Chondrocyte (in vitro differentiated cells): Measurements from ENCODE around the gene MSX1. TPM values are rescaled to one million over a fixed set of nuclear protein-coding genes. Genes with fewer than 3 reads are reported as not detected.
A peak's percentile ranks its signal among the peaks of the same experiment; 100 is the strongest.

Experiments
- DNase-seq: peaks from one replicate; pipeline ENCODE4 v3.0.0; 2021; ENCODE audit warnings: mixed read lengths, low spot score
- H3K27ac Mint-ChIP-seq: one replicate; pipeline ENCODE4 v1.8.0; 2021; ENCODE audit warnings: mild to moderate bottlenecking, moderate library complexity, mixed read lengths; ENCODE audit not compliant: unreplicated experiment
- H3K27me3 Mint-ChIP-seq: 2 replicates; pipeline ENCODE4 v1.8.0; 2021; ENCODE audit warnings: low read depth, mixed read lengths
- H3K36me3 Mint-ChIP-seq: 2 replicates; pipeline ENCODE4 v1.8.0; 2021; ENCODE audit warnings: low read depth, mixed read lengths
- H3K4me1 Mint-ChIP-seq: 2 replicates; pipeline ENCODE4 v1.8.0; 2021; ENCODE audit warnings: low read depth, mild to moderate bottlenecking, mixed read lengths
- H3K4me3 Mint-ChIP-seq: one replicate; pipeline ENCODE4 v1.8.0; 2021; ENCODE audit warnings: mild to moderate bottlenecking, moderate library complexity, mixed read lengths; ENCODE audit not compliant: unreplicated experiment
- H3K9me3 Mint-ChIP-seq: 2 replicates; pipeline ENCODE4 v1.8.0; 2021; ENCODE audit warnings: low read depth, mixed read lengths
- total RNA-seq: library from RNA; stranded (reverse); gene quantifications from 3 replicates; pipeline ENCODE4 v1.2.1, GENCODE V29; 2021
- TF ChIP-seq, protein P1 (sequence below): fragments of 200-600 bp; sonication (generic); IDR thresholded peaks from 2 replicates; pipeline ENCODE4 v1.5.0; 2021; ENCODE audit warnings: antibody characterized with exemption, mild to moderate bottlenecking, moderate library complexity

MSX1 gene
- total RNA-seq, 1 donor from 2014 or later: 4.8 TPM

DNA sequence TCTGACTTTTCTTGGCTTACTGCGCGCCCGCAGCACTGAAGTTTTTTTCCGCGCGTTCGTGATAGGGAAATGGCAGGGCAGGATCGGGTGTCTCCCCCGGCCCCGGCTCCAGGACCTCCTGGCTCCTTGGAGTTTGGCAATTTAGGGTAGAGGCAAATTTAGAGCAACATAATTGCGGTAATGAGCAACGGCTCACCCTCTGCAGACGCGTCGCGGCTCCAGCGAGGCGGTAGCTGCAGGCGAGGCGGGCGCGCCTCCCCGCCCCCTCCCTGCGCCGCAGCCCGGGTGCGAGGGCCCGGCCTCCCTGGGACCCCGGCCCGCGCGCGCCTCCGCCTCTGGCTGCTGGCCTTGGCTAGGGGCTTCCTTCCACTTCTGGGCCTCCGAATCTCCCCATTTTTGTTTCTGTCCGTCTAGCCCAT lies 6.2 kb downstream of the MSX1 start:
- TF ChIP-seq, protein P1, sequence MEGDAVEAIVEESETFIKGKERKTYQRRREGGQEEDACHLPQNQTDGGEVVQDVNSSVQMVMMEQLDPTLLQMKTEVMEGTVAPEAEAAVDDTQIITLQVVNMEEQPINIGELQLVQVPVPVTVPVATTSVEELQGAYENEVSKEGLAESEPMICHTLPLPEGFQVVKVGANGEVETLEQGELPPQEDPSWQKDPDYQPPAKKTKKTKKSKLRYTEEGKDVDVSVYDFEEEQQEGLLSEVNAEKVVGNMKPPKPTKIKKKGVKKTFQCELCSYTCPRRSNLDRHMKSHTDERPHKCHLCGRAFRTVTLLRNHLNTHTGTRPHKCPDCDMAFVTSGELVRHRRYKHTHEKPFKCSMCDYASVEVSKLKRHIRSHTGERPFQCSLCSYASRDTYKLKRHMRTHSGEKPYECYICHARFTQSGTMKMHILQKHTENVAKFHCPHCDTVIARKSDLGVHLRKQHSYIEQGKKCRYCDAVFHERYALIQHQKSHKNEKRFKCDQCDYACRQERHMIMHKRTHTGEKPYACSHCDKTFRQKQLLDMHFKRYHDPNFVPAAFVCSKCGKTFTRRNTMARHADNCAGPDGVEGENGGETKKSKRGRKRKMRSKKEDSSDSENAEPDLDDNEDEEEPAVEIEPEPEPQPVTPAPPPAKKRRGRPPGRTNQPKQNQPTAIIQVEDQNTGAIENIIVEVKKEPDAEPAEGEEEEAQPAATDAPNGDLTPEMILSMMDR: no peak
- no peak overlapping the region for H3K27ac Mint-ChIP-seq
- peaks cover 56% of the 10 kb centered on the region for H3K27me3 Mint-ChIP-seq
- H3K4me3 Mint-ChIP-seq: peak overlapping the region; percentile 89
- DNase-seq: no peak
- peaks cover 8% of the 10 kb centered on the region for H3K36me3 Mint-ChIP-seq
- no peaks in the 10 kb centered on the region for H3K9me3 Mint-ChIP-seq
- H3K4me1 Mint-ChIP-seq: peaks cover 38% of the 10 kb centered on the region

DNA sequence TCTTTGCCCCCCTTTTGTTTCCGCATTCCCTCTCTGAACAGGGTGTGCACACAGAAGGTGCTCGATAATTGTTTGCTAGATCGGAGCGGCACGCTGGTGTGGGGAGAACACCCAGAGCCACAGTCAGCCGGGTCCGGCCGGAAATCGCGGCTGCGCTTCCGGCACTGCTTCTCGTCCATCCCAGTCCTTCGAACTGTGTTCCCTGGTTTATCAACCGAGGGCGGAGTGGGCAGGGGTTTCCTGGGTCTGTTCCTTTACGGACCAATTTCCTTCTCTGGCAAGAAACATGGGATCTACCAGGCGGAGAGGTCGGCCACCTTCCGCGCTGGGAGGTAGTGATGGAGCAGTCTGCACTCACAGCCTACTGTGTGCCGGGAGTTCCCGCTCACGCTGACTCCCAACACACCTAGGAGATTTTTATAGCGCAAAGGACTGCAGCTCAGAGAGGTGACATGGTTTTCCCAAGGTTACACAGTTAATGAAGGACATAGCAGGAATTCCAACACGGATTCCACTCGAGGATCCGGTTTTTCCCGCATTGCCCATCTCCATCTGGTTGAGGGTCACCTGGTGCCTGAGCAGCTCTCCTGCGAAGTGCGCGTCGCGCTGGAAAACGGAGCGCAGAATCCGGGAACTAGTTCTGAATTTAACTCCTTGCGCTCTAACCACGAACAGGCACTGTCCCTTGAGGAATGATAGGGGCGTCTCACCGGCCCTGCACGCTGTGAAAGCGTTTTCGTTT lies 6.8 kb downstream of the MSX1 start:
- H3K4me3 Mint-ChIP-seq: peak overlapping the region; percentile 89
- H3K36me3 Mint-ChIP-seq: peaks cover 8% of the 10 kb centered on the region
- DNase-seq: no peak
- TF ChIP-seq, protein P1: no peak
- H3K9me3 Mint-ChIP-seq: no peaks in the 10 kb centered on the region
- peaks cover 38% of the 10 kb centered on the region for H3K4me1 Mint-ChIP-seq
- no peak overlapping the region for H3K27ac Mint-ChIP-seq
- peaks cover 62% of the 10 kb centered on the region for H3K27me3 Mint-ChIP-seq

DNA sequence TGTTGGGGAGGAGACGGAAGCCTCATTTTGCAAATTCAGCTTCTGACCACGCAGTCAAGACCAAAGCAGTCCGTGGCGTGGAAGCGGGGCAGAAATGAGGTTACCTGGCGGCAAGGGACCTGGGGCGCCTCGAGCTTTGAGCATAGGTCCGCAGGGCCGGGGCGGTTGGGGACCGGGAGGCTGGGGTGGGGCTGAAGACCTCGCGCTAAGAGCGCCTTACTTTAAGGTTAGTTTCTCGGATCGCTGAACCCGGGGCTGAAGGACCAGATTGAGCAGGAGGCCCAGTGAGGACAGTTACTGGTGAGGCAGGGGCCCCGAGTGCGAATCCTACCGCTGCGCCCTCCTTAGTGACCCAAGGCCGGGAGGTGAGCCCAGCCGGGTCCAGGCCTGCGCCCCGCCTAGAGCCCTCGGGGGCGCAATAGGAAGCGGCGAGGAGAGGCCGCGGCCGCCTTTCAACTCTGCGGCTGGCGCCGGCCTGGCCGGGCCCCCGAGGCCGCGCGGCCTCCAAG lies 7.5 kb downstream of the MSX1 start:
- Mint-ChIP-seq H3K27ac (no peak overlapping the region), H3K27me3 (peaks cover 66% of the 10 kb centered on the region), H3K4me1 (peaks cover 37% of the 10 kb centered on the region), H3K4me3 (peak overlapping the region; percentile 89), H3K9me3 (no peaks in the 10 kb centered on the region), H3K36me3 (peaks cover 8% of the 10 kb centered on the region)
- DNase-seq: no peak
- TF ChIP-seq, protein P1: no peak

DNA sequence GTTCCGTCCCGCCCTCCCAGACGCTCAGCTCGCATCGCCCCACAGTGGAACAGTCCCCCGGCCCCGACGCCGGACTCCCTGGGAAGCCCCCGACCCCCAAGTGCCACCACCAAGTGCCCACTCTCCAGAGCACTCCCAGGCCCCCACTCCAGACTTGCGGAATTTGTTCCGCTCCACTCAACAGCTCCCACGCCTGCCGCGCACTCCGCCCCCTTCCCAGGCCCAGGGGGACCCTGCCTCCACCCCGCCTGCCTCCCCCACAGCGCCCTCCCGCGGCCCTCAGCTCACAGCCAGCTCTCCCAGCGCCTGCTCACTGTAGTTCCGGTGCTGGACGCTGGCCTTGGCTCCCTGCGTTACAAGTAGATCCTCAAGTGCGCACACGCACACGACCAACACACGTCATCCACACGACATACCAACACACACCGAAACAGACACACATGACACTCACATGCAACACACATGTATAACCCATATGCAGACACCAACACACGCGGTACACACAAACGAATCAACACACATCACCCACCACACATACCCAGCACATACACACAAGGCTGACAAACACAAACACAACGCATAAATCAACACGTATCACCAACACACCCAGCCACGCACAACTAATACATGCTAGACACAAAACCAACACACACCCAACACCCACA lies 8.0 kb downstream of the MSX1 start:
- Mint-ChIP-seq H3K9me3 (no peaks in the 10 kb centered on the region), H3K4me1 (peaks cover 37% of the 10 kb centered on the region), H3K27me3 (peaks cover 72% of the 10 kb centered on the region), H3K36me3 (peaks cover 7% of the 10 kb centered on the region), H3K27ac (no peak overlapping the region), H3K4me3 (no peak overlapping the region)
- TF ChIP-seq, protein P1: peak; percentile 62
- no peak for DNase-seq

DNA sequence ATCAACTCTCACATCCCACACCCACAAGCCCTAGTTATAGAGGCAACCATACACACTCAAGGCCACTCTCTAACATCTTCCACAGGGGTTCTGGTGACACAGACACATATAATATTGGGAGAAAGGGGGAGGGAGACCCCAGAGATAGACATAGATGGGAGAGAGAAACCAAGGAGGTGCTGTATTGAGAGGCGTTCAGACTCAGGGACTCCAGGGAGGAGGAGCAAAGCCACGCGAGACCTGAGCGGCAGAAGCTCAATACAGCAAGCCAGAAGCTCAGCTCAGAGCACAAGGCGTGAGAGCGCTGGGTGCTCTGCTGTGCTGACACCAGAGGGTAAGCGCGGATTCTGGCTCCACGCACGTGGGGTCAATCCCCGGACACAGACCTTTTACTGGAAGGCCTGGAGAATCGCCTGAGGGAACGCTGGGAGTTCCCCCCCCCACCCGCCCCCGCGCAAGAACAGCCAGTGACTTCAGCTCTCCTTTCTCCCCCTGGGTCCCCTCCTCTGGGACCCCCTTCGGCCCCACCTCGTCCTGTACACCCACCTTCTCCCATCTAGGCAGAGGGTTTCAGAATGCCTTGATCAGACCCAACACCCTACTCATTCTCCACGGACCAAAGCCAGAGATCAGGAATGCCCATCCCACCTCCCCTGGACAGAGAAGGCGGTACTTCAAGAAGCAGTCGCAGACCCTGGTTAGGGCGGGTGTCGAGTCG lies 8.7 kb downstream of the MSX1 start:
- TF ChIP-seq, protein P1: no peak
- H3K36me3 Mint-ChIP-seq: peaks cover 3% of the 10 kb centered on the region
- no peak for DNase-seq

More for the DNA sequence above, 8.7 kb downstream of the MSX1 start:
- Mint-ChIP-seq H3K4me1 (peaks cover 37% of the 10 kb centered on the region), H3K4me3 (no peak overlapping the region), H3K9me3 (no peaks in the 10 kb centered on the region), H3K27ac (no peak overlapping the region), H3K27me3 (peaks cover 74% of the 10 kb centered on the region)
